ENCODE data around the gene SLC35E1. TPM values are rescaled to one million over a fixed set of nuclear protein-coding genes. Genes with fewer than 3 reads are reported as not detected.

Gene SLC35E1
- total and polyA plus RNA-seq, 10 donors = 13.2 to 36.6 (median 29.9) TPM

DNA sequence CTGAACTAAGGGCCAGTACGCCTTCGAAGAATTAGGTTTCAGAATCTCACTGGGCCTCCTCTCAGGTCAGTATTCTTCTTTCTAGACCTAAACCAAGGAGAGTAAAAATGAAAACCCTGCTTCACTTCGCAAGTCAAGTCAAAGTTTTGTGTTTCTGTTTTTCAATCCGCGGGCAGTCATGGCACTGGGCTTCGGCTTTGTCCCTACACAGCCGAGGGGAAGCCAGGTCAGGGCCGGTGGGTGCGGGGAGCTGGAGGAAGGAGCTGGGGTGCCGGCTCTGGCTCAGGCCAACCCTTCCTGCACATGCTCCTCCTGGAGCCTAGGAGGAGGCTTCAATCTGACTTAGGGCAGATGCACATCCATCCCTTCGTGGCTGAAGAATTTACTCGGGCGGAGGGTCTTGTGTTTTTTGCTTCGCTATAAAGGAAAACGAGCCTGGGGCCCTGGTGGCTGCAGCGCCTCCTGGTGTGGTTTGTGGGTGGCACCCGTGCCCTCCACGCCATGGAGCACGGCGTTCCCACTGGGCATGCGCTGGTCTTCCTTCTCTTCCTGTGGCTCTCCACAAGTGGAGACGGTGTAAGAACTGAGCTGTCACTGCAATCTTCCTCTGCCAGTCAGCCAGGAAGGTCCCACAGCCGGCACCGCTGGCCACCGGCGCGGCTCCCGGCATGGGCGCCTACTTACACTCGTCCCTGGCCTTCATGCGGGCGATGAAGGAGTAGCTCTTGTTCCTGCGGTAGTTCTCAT is 53.6 kb downstream of the SLC35E1 start:
- intact Hi-C loops (cut with DNase I; ENCODE audit: low total_unique reads) = no loop called here
- WGBS, 5 donors = 74 to 91% (median 80%) methylated on average over 32 to 33 of the region's 33 CpGs
- H3K4me3 ChIP-seq = no peak overlapping the region
- peaks cover 0 to 16% (median 6%) of the 10 kb centered on the region in 6 donors for H3K4me1 ChIP-seq
- no peak for DNase-seq
- H3K27me3 ChIP-seq (replicated peaks in 1 of 7) = no peaks in the 10 kb centered on the region
- peaks cover 8 to 91% (median 71%) of the 10 kb centered on the region in 6 donors for H3K36me3 ChIP-seq
- H3K27ac ChIP-seq = peak overlapping the region in 5 of 8 donors; percentile 13 to 46 (median 35)
- H3K9me3 ChIP-seq = no peaks in the 10 kb centered on the region
- TF ChIP-seq, protein P1, sequence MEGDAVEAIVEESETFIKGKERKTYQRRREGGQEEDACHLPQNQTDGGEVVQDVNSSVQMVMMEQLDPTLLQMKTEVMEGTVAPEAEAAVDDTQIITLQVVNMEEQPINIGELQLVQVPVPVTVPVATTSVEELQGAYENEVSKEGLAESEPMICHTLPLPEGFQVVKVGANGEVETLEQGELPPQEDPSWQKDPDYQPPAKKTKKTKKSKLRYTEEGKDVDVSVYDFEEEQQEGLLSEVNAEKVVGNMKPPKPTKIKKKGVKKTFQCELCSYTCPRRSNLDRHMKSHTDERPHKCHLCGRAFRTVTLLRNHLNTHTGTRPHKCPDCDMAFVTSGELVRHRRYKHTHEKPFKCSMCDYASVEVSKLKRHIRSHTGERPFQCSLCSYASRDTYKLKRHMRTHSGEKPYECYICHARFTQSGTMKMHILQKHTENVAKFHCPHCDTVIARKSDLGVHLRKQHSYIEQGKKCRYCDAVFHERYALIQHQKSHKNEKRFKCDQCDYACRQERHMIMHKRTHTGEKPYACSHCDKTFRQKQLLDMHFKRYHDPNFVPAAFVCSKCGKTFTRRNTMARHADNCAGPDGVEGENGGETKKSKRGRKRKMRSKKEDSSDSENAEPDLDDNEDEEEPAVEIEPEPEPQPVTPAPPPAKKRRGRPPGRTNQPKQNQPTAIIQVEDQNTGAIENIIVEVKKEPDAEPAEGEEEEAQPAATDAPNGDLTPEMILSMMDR (IDR thresholded peaks at IDR 0.05 in 8 of 11, conservative IDR thresholded peaks at IDR 0.05 in 3 of 11) = peak in 2 of 11 experiments; percentile 17 to 28
- TF ChIP-seq POLR2A (IDR thresholded peaks at IDR 0.05) (no peak), POLR2AphosphoS5 (IDR thresholded peaks at IDR 0.05) (peak; percentile 11 to 55 (median 48))

DNA sequence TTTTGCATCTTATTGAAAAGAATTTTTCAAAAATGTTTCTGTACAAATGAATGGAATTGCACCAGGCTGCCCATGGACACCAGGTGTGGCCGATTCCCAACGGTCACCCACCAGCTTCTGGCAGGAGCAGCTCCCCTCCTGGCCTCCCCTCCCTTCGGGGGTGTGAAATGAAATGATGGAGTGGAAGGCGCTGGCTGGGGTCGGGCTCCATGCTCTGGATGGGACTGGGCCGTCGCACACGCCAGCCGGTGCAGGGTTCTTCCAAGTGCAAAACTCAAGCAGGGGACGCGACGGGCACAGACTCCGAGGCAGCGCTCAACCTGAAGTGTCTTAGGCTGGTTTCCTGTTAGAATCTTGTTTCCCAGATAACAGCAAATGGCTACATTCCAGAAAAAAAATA is 54.2 kb downstream of the SLC35E1 start:
- Histone ChIP-seq H3K9me3 (no peaks in the 10 kb centered on the region), H3K4me1 (peaks cover 0 to 16% (median 6%) of the 10 kb centered on the region in 6 donors), H3K27me3 (replicated peaks in 1 of 7) (no peaks in the 10 kb centered on the region), H3K36me3 (peaks cover 8 to 91% (median 66%) of the 10 kb centered on the region in 6 donors), H3K27ac (peak overlapping the region in 5 of 8 donors; percentile 13 to 46 (median 35)), H3K4me3 (no peak overlapping the region)
- TF ChIP-seq, protein P1 (IDR thresholded peaks at IDR 0.05 in 8 of 11, conservative IDR thresholded peaks at IDR 0.05 in 3 of 11) = no peak
- no peak for TF ChIP-seq POLR2AphosphoS5 (IDR thresholded peaks at IDR 0.05)
- TF ChIP-seq POLR2A (IDR thresholded peaks at IDR 0.05) = no peak
- intact Hi-C loops (cut with DNase I; ENCODE audit: low total_unique reads) = no loop called here
- WGBS, 5 donors = 85 to 92% (median 87%) methylated on average over 14 of the region's 14 CpGs
- DNase-seq = no peak

DNA sequence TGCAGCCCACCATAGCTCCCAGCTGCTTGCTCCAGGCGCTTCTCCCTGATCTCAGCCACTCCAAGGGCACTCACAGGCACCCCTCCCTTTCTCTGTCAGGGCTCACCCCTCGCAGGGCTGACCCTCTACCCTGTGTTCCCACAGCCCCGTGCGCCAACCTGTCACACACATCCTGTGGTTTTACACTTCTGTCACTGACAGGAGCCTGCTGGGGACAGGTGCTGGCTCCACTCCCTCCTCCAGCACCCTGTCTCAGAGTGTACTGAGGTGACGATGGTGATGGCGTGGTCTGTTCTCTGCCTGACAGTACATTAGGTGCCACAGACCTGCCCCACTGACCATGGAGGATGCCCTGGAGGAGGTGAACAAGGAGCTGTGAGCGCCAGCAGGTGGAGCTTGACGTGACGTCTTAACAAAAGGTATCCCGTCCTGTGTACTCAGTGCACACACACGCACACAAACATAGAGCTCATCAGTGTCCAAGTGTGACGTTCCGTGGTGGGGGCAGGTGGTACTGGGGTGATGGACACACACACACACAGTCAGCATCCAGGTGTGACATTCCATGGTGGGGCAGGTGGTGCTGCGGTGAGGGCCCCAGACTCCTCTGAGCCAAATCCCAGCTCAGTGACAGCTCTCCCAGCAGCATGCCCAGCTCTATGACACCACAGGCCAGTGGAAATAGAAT is 55.1 kb downstream of the SLC35E1 start:
- no peak for DNase-seq
- WGBS, 5 donors = 75 to 81% (median 80%) methylated on average over 11 to 14 of the region's 14 CpGs
- peaks cover 0 to 16% (median 6%) of the 10 kb centered on the region in 6 donors for H3K4me1 ChIP-seq
- TF ChIP-seq POLR2A (IDR thresholded peaks at IDR 0.05) (no peak), POLR2AphosphoS5 (IDR thresholded peaks at IDR 0.05) (peak in 1 of 3 donors; percentile 21)
- intact Hi-C loops (cut with DNase I; ENCODE audit: low total_unique reads) = no loop called here
- no peak overlapping the region for H3K4me3 ChIP-seq
- peaks cover 5 to 91% (median 58%) of the 10 kb centered on the region in 6 donors for H3K36me3 ChIP-seq
- peak overlapping the region in 1 of 8 donors; percentile 27 for H3K27ac ChIP-seq
- no peaks in the 10 kb centered on the region for H3K9me3 ChIP-seq
- no peaks in the 10 kb centered on the region for H3K27me3 ChIP-seq (replicated peaks in 1 of 7)

DNA sequence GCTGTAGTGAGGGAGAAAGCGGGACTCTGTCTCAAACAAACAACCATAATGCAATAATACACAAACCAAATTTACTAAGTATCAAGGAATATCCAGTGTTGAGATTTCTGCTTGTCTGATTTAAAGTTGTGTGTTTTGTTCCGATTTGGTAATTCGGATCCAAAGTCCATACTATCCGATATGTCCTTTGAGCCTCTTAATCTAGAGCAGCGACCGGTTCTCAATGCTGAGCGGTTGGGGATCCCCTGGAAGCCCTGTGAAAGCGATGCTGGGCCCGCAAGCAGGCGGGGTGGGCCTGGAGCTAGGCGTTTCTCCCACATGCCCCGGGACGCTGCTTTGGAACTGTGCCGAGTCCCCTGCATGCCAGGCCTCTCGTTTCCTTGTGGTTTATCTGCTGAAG is 55.8 kb downstream of the SLC35E1 start:
- H3K27me3 ChIP-seq (replicated peaks in 1 of 7) = no peaks in the 10 kb centered on the region
- H3K36me3 ChIP-seq = peaks cover 5 to 90% (median 51%) of the 10 kb centered on the region in 6 donors
- no peak for DNase-seq
- H3K4me3 ChIP-seq = no peak overlapping the region
- no peak overlapping the region for H3K27ac ChIP-seq
- no peaks in the 10 kb centered on the region for H3K9me3 ChIP-seq
- WGBS, 5 donors = 89 to 92% (median 92%) methylated on average over 15 of the region's 15 CpGs
- peaks cover 0 to 16% (median 6%) of the 10 kb centered on the region in 6 donors for H3K4me1 ChIP-seq
- TF ChIP-seq, protein P1 (IDR thresholded peaks at IDR 0.05 in 8 of 11, conservative IDR thresholded peaks at IDR 0.05 in 3 of 11) = no peak
- no peak for TF ChIP-seq POLR2A (IDR thresholded peaks at IDR 0.05)
- intact Hi-C loops (cut with DNase I; ENCODE audit: low total_unique reads) = no loop called here

Measured in spleen (tissue), 11 donors.